Inflammatory macrophage treated with lipopolysaccharide for 4 hours (primary cell): ENCODE results near the gene STX3.
A peak's percentile ranks its signal among the peaks of the same experiment; 100 is the strongest.
"Not testable (repeated sequence)": the region's sequence is repeated elsewhere in the genome, so short reads cannot be mapped to it uniquely, and the experiment has no call there.

Experiments used
- DNase-seq: peaks from one replicate; pipeline ENCODE4 v3.0.0-alpha.2; 2020

Gene STX3

DNA sequence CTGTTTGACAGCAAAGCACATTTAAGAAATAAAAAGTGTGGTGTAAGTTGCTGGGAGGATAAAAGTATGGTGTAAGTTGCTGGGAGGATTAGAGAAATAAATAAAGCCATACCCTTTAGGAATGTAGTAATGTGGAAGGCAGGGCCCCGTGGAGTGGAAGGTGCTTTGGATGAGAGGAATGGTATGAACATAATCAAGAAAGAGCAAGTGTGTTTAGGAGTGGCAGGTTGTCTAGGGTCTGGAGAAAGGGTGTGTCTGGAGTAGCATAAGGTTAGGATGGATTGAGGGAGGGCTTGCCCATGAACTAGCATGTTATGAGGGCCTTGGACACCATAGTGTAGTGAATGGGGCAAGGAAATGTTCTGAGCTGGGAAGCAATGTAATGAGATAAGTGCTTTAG is 37.3 kb downstream of the STX3 start:
- DNase-seq = no peak

DNA sequence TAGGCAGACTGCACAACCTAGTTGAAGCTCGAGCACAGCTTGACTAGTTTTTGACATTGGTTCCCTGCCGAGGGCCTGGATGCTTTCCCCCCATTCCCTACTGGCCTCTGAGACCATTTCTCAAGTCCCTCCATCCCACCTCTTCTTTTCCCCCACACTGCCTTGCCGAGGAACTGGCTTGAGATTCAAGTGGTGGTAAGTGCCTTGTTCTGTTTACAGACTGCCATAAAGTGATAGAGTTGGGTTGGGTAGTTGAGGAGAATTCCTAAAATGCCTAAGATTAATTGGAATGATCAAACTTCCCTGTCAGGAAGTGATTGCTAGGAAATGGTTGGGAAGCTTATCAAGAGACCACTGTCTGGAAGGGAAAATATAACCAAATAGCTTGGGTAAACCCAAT is 39.2 kb downstream of the STX3 start:
- DNase-seq = no peak

DNA sequence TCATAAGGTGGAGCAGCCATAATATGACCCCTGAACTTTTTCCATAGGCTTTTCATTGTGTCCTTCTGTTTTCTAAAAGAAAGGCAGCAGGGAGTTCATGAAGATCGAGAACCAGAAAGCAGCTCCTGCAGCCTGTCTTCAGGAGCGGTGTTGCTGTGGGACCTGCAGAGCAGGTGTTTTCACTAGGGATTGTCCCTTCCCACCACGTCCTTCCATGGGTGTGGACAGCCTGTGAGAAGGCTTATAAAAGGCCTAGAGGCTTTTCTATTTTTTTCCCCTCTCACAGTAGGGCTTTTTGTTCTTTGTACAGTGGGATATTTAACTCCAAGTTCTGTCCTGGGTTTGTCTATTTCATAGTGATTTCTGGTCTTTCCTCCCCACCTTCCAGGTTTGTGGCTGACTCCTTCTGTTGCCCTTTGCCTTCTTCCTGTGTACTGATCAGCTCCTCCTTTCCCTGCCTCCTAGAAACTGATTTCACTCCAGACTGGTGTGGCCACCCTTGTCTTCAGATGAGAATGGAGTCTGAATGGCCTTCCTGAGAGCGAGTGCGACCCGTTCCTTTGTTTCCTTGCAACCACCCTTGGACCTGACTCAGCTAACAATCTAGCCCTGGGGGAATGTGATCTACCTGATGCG is 45.3 kb downstream of the STX3 start:
- DNase-seq = no peak

DNA sequence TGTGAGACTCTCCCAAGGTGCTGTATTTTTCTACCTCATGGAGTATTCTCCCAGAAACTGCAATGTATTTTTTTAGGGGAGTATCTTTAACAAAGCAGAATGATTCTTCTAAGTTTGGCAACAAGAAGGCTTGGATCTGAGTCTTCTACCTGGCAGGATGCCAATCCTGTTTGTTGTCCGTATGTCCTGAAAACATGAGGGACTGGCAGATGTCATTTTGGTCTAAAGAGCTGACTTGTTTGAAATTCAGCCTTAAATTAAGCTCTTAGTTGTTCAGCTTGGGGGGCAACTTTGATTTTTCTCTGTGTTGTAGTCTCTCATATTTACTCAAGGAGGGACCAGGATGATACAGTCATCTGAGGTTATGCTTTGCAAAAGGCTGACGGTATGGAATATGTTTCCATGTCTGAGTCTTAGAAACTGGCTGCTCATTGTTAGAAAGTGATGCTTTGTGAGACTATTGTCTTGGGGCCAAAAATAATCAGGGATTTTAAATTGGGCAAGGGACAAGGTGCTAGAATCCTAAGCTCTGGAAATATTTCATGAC is 46.1 kb downstream of the STX3 start:
- DNase-seq = no peak

DNA sequence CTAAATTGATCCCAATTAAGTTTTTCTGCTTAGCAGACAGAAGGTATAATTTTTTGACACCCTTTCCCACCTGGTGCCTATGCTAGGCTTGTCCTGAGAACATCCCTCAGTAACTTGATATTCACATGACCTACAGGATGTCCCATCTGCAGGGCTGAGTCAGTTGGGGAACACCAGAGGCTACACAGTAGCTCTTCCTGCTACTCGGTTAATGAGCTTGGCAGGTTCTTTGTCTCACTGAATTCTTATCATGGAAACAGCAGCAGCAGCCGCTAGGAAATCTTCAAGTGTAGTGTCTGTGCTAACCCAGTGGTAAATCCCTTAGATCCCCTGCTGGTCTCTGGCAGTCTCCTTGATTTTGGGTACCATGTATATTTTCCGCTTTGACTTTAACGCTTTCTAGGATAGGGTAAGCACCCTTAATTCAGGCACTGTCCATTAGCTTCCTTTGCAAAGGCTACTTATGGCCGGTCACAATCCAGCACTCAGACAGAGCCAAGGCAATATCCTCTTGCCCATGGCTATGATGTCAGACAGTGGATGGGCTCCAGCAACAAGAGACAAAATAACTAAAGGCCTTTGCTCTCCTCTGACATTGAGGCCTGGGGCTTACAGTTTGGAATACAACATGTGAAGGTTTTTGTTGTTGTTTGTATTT is 46.9 kb downstream of the STX3 start:
- DNase-seq = no peak

DNA sequence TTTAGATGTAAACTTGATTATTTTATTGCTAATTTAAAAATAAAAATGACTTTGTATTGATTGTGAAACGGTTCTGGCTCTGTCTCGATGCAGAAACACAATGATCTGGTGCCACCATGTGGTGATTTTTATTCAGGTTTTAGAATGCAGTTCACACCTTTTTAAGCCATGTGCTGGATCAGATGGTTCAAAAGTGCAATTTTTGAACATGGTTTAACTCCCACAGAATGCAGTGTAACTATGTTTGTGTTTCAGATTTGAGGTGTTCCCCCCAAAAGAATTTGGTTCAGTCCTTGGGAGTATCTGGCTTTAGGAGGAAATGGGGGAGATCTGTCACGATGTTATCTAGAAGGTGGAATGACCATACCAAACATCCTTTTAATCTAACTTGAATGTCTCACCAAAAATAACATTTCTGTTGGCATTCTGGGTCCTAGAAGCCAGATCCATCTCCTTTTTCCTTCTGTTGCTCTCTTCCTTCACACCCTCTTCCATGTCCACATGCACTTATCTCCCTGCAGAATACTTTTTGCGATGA is 47.5 kb downstream of the STX3 start:
- peak; percentile 70 for DNase-seq

DNA sequence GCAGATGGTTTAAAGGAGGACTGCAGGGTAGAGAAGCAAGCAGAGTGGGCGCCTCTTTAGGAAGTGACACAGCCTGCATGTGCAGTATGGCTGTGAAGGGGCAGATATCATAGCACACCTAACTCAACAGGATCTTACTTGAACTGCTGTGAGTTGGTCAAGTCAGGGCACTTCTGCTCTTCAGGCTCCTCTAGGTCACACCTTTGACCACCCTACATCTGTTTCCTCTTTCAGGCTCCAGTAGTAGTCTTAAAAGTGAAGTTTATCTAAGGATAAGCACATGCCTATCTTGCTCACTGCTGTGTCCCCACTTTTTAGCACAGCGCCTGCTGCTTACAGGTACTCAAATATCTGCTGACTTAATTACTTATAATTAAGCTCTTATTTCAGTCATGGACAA is 48.9 kb downstream of the STX3 start:
- no peak for DNase-seq

DNA sequence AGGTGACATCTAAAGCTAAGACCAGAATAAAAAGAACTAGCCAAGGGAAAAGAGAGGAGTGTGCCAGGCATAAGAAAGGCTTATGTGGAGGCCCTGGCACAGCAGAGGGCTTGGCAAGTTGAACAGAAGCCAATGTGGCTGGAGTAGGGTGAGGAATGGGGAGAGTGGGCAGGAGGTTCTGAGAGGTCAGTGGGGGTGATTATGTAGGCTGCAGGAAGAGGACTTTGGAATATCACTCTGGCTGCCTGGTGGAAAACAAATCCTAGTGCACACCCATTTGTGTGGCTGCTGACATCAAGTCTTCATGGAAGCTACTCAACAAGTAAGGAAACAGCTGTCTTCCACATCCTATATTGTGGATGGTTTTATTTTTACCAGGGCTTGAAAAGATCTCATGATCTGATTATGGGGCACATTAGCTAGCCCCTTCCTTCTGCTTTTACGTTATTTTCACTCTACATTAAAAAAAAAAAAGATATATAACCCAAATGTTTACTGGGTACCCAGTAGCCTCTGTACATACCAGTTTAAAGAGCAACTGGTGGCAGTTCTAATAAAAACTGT is 52.0 kb downstream of the STX3 start:
- no peak for DNase-seq

DNA sequence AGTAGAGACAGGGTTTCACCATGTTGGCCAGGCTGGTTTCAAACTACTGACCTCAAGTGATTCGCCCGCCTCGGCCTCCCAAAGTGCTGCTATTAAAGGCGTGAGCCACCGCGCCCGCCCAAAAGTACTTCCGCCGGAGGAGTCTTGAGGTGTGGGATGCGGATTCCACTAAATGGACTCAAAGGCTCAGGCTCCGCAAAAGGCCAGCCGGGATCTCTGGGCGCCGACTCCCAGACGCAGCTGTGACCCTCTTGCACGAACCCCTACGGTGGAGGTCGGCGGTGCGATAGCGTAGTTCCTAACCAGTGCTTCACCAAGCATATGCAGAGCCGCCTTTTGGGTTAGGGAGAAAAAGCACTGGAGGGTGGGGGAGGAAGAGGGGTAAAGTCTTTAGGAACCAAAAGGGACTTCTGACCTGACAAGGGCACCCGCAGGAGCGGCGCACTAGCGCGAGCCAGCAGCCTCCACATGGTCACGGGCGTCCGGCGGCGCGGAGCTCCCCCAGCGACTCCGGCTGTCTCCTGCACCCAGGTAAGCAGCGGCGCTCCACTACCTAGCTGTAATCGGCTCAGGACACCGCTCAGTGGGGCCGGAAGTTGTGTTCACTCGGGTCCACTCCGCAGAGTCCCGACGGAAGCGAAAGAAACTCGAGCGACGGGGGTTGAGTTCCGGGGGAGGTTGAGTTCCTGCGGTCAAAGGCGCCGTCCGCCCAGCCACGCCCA is 55.2 kb downstream of the STX3 start, which contains the start of gene MRPL16:
TSS of gene MRPL16 (minus strand) at position 590 of the 722 bp plus-strand sequence. CDS start at position 470, 120 bp downstream.
- DNase-seq = peak; percentile 90

DNA sequence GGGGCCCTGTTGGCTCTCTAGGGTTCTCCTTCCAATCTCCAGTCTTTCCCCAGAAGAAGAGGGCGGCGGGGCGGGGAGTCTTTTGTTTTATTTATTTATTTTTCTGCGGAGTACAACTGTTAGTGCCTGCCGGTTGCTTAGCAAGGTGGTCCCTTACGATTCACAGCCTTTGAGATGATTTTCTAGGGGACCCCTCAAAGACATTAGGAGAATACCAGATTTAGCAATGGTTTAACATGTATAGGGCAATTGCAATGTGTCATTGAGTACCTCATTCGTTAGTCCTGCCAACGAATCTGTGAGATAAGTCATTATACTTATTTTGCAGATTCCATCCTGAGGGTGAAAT is 55.7 kb downstream of the STX3 start:
- DNase-seq = no peak

DNA sequence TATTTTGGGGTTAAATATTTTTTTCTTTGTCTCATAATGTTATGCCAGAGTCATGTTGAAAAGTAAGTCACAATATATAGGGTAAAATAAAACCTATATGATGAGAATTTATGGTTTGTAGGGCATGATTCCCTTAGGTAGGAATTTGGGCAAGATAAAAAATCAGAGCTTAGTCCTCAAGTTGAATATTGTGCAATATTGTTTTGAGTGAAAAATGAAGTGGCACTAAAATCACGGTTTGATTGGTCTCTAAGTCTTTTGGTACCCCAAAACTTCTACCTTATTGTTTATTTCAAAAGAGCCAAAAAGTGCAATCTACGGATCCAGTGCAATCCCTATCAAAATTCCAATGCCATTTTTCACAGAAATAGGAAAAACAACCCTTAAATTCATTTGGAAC is 57.0 kb downstream of the STX3 start:
- DNase-seq = no peak

DNA sequence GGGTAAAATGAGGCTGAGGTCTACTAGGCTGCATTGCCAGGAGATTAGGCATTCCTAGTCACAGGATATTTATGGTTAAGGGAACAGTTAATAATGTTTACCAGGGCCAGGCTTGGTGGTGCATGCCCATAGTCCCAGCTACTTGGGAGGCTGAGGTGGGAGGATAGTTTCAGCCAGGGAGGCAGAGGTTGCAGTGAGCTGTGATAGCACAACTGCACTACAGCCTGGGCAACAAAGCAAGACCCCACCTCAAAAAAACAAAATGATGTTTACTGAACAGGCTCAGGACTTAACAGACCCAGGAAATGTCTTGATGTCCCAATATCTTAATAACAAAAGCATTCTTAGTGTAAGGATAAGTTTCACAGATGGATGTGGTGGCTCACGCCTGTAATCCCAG is 58.2 kb downstream of the STX3 start:
- DNase-seq = no peak

DNA sequence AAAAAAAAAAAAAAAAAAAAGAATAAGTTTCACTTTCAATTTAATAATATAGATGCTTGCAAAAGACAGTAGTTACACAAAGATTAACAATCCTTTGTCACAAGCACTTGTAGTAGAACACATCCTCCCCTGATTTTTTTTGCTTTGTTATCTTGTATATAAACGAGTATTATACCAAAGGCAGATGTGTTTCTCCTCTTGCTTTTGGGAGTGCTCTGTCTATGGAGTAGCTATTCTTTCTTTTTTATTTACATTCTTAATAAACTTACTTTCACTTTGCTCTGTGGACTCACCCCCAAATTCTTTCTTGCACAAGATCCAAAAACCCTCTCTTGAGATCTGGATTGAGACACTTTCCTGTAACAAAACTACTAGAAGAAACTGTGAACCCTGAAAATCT is 58.8 kb downstream of the STX3 start:
- peak; percentile 81 for DNase-seq

DNA sequence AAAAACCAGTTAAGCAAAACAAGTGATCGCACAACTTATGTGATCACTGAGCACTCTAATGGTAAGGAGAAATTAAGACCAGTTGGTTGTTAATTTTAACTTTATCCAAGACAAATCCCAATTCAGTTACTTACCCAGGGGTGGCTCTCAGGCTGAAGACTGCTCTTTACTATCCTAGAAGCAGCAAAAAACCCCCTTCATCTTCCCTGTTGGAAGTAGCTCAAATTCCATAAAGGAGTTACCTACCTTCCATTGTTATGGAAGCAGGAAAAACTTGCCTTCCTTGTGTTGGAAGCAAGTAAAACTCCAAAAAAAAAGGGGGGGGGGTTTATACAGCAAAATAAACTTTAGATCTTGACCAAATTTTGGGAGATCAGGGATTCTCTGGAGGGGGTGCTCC is 60.6 kb downstream of the STX3 start:
- no peak for DNase-seq

DNA sequence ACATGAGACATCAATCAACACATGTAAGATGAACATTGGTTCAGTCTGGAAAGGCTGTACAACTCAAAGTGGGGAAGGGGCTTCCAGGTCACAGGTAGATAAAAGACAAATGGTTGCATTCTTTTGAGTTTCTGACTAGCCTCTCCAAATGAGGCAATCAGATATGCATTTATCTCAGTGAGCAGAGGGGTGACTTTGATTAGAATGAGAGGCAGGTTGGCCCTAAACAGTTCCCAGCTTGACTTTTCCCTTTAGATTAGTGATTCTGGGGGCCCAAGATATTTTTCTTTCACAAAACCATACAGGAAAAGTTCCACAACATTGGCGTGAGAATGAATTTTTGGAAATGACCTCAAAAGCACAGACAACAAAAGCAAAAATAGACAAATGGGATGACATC is 61.3 kb downstream of the STX3 start:
- DNase-seq = not testable (repeated sequence)

DNA sequence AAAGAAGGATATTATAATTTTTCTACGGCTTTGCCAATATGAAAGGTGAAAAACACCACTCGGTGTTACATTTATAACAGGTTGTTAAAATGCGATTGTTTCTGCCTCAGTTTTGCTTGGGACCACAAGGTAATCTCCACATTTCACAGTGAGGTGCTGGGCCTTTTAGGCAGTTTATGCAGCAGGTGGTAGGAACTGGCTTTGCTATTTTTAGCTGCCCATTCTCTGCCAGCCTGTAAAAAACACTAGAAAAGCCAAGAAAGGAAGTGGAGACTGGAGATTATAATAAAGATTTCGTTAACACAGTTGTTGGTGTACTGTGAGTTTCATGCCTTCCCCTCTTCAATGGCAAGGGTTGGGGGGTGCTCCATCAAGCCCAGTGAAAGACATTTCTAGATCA is 63.4 kb downstream of the STX3 start:
- no peak for DNase-seq

DNA sequence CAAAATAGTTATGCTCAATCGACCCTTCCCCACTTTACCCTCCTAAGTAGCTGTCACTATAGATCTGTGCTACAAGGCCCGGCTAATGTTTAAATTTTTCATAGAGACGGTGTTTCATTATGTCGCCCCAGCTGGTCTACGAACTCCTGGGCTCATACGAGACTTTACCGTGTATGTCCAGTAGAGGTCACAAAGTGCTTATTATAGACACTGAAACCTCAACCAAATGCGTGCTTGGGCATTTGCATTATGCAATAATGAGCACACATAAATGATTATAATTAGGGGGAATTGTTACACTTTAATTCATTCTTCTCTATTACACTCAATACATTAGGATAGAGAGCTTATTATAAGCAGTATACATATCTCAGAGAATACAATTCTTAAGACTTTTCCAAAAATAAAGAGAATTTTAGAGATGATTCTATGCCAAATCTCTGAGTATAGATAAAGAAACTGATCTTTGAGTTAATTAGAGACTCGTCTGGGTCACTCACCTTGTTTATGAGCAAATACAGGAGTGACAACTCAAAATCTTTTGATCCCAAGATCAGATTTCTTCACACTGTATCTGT is 67.9 kb downstream of the STX3 start:
- peak; percentile 81 for DNase-seq

DNA sequence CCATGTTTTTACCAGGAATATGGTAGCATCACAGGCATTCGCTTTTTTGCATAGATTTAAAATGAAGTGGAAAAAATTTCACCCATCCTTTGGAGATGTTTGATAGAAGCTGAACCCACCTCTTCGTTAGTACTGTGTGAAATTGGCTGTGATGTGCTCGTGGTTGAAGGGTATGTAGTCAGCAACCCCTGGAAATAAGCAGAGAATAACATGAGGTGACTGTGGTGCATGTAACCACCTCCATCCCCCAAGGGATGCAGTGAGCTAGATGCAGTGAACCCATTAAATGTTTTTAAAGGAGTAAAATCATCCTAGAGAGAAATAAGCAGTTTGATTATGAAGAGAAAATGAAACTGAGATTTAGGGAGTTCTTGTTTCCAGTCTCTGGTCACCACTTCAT is 74.2 kb downstream of the STX3 start:
- no peak for DNase-seq

DNA sequence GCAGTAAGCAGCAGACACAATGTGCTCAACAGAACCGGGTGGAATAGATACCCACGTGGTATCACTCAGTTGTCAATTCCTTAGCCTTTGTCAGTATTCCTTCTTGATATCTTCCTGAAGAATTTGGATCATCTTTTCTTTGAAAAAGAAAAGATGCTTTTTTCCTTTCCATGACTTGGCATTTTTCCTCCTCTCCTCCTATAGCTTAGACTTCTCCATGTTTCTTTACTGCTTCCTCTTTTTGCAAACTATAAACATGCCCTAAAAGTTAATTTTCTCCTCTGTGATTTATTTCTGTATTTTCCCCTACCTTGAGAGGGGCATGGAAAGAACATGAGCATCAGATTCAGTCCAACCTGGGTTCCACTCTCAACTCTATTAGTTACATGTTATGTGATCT is 78.4 kb downstream of the STX3 start:
- no peak for DNase-seq

DNA sequence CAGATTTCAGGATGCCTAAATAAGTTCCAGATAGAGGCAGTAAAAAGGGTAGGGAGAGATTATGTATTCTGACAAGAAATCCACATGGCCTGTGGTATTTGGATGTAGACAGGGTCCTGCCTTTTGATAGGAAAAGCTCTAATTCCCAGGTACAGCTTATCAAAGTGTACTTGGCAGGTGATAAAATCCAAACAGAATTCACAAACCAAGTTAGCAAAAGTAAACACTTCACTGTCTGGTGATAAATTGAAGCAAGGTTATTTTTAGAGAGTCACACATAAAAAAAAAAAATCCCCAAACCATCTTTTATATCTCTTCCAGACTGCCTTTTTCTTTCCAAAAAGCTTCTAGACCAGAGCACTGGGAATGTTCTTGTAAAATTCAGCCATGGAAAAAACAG is 84.4 kb downstream of the STX3 start:
- no peak for DNase-seq

DNA sequence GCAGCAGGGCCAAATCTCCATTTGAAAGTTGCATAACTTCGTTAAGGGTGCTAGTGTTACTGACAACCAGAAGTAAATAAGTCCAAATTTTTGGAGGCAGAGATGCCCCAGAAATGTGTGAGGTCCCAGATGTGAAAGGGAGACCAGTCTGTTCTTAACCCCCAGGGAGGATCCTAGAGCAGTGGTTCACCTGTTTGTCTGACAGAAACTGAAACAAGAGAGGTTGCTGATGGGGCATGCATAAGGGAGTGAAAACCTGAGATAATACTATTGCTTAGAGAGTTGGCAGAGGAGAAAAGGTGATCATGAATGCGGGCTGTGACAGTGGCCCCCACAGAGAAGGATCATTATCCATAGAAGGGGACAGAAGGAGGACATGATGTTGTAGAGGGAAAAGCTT is 86.3 kb downstream of the STX3 start:
- no peak for DNase-seq

DNA sequence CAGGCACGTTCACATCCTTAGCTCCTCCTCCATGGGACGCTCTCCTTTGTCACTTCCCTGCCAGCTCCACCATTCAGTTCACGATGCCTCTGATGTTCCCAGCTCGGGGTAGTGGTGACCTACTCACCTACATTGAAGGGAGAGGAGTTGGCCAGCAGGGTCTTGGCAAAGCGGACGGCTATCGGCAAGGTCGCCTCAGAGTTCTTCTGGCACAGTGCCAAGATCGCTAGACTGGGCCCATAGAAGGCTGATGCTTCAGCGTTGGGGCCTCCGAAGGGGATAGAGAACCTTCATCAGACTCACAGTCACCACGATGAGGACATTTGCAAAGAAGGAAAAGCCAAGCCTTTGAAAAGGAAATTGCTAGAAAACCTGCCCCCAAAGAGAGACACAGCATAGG is 87.1 kb downstream of the STX3 start:
- no peak for DNase-seq

DNA sequence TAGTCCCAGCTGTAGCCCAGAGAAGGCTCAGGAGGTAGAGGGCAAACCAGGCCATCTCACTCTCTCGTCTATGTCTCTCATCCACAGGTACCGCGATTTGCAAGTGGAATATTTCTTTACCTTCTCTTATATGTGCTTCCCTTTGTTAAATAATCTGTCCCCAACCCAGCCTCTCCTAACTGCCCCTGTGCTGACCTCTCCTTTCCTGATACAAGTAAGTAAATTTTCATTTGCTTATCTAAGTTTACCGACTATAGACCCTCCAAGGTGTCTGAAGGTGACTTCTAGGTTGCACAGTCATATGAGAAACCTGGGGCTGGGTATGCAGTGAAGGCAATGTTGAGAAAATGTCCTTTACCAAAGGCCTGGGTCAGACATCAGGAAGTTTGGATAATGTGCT is 90.2 kb downstream of the STX3 start, which contains the start of gene CBLIF:
TSS of gene CBLIF (minus strand) at position 101 of the 400 bp plus-strand sequence. CDS start at position 55, 46 bp downstream.
- no peak for DNase-seq
